HEK293 (cell line): Measurements from ENCODE around the gene PCNX3.

Experiments
- TCF7L2 ChIP-seq: IDR thresholded peaks from 2 replicates; pipeline ENCODE4 v1.6.1; 2011; ENCODE audit warnings: low read depth, mild to moderate bottlenecking, inconsistent platforms, low read length, moderate library complexity, borderline replicate concordance
- ZNF112 ChIP-seq: fragments of 450-650 bp; formaldehyde crosslinking; IDR thresholded peaks from 2 replicates; pipeline ENCODE4 v1.5.0; 2017; ENCODE audit warnings: missing biosample characterization, missing genetic modification characterization
- ZNF138 ChIP-seq: fragments of 450-650 bp; formaldehyde crosslinking; IDR thresholded peaks from 2 replicates; pipeline ENCODE4 v1.5.1; 2016; ENCODE audit warnings: missing biosample characterization, missing genetic modification characterization, borderline replicate concordance
- ZNF202 ChIP-seq: fragments of 450-650 bp; formaldehyde crosslinking; IDR thresholded peaks from 2 replicates; pipeline ENCODE4 v1.5.1; 2016; ENCODE audit warnings: missing biosample characterization, missing genetic modification characterization, borderline replicate concordance
- ZNF292 ChIP-seq: fragments of 450-650 bp; formaldehyde crosslinking; IDR thresholded peaks from 2 replicates; pipeline ENCODE4 v1.5.1; 2016; ENCODE audit warnings: low read depth, missing biosample characterization, missing genetic modification characterization, borderline replicate concordance
- ZNF324 ChIP-seq: fragments of 450-650 bp; formaldehyde crosslinking; IDR thresholded peaks from 2 replicates; pipeline ENCODE4 v1.5.1; 2016; ENCODE audit warnings: missing biosample characterization, missing genetic modification characterization
- ZNF623 ChIP-seq: fragments of 450-650 bp; formaldehyde crosslinking; IDR thresholded peaks from 2 replicates; pipeline ENCODE4 v1.5.1; 2016; ENCODE audit warnings: missing biosample characterization, missing genetic modification characterization
- TF ChIP-seq, protein P1 (sequence below): fragments of 450-650 bp; formaldehyde crosslinking; IDR thresholded peaks from 2 replicates; pipeline ENCODE4 v1.5.1; 2016; ENCODE audit warnings: missing biosample characterization, missing genetic modification characterization
- TF ChIP-seq, protein P2 (sequence below): fragments of 450-650 bp; formaldehyde crosslinking; IDR thresholded peaks from 2 replicates; pipeline ENCODE4 v1.5.1; 2016; ENCODE audit warnings: missing biosample characterization, missing genetic modification characterization
- TF ChIP-seq, protein P3 (sequence below): sonication (generic); formaldehyde crosslinking; IDR thresholded peaks from 2 replicates; pipeline ENCODE4 v1.8.1; 2022; ENCODE audit warnings: mild to moderate bottlenecking, moderate library complexity, missing genetic modification reagents
- TF ChIP-seq, protein P4 (sequence below): fragments of 450-650 bp; formaldehyde crosslinking; IDR thresholded peaks from 2 replicates; pipeline ENCODE4 v1.5.1; 2016; ENCODE audit warnings: missing biosample characterization, missing genetic modification characterization
- TF ChIP-seq, protein P5 (sequence below): fragments of 450-650 bp; formaldehyde crosslinking; IDR thresholded peaks from 2 replicates; pipeline ENCODE4 v1.5.1; 2016; ENCODE audit warnings: missing biosample characterization, missing genetic modification characterization
- TF ChIP-seq, protein P6 (sequence below): fragments of 450-650 bp; formaldehyde crosslinking; IDR thresholded peaks from 2 replicates; pipeline ENCODE4 v1.5.1; 2016; ENCODE audit warnings: missing biosample characterization, missing genetic modification characterization

DNA sequence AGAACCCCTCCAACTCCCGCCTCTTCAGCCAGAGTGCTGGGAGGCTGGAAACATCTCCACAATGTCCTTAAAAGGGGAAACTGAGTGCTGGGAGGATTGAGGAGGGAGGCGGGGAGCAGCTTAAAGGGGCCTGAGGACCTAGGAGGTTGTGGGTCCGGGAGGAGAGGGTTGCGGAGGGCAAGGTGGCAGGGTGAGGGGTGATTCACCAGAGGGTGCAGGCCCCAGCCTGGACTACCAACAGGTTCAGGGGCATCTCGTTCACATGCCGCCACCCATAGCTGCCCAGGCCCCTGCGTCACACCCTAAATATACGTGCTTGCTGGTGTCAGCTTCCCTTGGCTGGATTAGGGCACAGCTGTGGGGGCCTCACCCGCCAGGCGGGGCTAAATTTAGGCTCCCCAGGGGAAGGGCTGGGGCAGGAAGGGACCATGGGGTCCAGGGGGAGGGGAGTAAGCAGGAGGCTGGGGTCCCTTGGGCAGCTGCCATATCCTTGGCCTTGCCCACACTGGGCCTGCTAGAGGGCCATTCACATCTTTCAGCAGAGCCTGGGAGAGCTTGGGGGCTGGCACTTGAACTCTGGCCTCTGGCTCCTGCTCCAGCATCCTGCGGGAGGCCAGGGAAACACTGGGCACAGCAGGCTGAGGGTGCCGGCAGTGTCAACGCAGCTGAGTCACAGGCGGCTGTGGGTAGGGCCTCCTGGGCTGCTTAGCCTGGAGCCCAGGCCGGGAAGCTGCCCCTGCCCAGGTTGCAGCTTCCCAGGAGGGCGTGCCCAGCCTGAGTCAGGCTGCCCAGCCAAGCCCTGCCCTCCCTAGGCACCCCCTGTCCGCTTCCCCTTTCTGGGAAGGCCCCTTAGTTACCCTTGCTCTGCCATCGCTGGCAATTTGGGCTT is 38.5 kb upstream of the PCNX3 start:
- TF ChIP-seq, protein P1, sequence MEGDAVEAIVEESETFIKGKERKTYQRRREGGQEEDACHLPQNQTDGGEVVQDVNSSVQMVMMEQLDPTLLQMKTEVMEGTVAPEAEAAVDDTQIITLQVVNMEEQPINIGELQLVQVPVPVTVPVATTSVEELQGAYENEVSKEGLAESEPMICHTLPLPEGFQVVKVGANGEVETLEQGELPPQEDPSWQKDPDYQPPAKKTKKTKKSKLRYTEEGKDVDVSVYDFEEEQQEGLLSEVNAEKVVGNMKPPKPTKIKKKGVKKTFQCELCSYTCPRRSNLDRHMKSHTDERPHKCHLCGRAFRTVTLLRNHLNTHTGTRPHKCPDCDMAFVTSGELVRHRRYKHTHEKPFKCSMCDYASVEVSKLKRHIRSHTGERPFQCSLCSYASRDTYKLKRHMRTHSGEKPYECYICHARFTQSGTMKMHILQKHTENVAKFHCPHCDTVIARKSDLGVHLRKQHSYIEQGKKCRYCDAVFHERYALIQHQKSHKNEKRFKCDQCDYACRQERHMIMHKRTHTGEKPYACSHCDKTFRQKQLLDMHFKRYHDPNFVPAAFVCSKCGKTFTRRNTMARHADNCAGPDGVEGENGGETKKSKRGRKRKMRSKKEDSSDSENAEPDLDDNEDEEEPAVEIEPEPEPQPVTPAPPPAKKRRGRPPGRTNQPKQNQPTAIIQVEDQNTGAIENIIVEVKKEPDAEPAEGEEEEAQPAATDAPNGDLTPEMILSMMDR (tag by site-specific recombination) = no peak
- TF ChIP-seq ZNF202 (tag by site-specific recombination) (no peak), ZNF292 (tag by site-specific recombination) (no peak), ZNF112 (no peak), ZNF623 (tag by site-specific recombination) (no peak), ZNF138 (tag by site-specific recombination) (no peak), TCF7L2 (no peak), ZNF324 (tag by site-specific recombination) (no peak)
- TF ChIP-seq, protein P2, sequence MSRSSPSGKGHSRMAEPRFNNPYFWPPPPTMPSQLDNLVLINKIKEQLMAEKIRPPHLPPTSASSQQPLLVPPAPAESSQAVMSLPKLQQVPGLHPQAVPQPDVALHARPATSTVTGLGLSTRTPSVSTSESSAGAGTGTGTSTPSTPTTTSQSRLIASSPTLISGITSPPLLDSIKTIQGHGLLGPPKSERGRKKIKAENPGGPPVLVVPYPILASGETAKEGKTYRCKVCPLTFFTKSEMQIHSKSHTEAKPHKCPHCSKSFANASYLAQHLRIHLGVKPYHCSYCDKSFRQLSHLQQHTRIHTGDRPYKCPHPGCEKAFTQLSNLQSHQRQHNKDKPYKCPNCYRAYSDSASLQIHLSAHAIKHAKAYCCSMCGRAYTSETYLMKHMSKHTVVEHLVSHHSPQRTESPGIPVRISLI = no peak
- TF ChIP-seq, protein P3, sequence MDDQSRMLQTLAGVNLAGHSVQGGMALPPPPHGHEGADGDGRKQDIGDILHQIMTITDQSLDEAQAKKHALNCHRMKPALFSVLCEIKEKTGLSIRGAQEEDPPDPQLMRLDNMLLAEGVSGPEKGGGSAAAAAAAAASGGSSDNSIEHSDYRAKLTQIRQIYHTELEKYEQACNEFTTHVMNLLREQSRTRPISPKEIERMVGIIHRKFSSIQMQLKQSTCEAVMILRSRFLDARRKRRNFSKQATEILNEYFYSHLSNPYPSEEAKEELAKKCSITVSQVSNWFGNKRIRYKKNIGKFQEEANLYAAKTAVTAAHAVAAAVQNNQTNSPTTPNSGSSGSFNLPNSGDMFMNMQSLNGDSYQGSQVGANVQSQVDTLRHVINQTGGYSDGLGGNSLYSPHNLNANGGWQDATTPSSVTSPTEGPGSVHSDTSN (CRISPR knock-in tag) = no peak
- TF ChIP-seq, protein P4, sequence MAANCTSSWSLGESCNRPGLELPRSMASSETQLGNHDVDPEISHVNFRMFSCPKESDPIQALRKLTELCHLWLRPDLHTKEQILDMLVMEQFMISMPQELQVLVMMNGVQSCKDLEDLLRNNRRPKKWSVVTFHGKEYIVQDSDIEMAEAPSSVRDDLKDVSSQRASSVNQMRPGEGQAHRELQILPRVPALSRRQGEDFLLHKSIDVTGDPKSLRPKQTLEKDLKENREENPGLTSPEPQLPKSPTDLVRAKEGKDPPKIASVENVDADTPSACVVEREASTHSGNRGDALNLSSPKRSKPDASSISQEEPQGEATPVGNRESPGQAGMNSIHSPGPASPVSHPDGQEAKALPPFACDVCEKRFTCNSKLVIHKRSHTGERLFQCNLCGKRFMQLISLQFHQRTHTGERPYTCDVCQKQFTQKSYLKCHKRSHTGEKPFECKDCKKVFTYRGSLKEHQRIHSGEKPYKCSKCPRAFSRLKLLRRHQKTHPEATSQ (tag by site-specific recombination) = no peak
- TF ChIP-seq, protein P5, sequence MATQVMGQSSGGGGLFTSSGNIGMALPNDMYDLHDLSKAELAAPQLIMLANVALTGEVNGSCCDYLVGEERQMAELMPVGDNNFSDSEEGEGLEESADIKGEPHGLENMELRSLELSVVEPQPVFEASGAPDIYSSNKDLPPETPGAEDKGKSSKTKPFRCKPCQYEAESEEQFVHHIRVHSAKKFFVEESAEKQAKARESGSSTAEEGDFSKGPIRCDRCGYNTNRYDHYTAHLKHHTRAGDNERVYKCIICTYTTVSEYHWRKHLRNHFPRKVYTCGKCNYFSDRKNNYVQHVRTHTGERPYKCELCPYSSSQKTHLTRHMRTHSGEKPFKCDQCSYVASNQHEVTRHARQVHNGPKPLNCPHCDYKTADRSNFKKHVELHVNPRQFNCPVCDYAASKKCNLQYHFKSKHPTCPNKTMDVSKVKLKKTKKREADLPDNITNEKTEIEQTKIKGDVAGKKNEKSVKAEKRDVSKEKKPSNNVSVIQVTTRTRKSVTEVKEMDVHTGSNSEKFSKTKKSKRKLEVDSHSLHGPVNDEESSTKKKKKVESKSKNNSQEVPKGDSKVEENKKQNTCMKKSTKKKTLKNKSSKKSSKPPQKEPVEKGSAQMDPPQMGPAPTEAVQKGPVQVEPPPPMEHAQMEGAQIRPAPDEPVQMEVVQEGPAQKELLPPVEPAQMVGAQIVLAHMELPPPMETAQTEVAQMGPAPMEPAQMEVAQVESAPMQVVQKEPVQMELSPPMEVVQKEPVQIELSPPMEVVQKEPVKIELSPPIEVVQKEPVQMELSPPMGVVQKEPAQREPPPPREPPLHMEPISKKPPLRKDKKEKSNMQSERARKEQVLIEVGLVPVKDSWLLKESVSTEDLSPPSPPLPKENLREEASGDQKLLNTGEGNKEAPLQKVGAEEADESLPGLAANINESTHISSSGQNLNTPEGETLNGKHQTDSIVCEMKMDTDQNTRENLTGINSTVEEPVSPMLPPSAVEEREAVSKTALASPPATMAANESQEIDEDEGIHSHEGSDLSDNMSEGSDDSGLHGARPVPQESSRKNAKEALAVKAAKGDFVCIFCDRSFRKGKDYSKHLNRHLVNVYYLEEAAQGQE = no peak
- TF ChIP-seq, protein P6, sequence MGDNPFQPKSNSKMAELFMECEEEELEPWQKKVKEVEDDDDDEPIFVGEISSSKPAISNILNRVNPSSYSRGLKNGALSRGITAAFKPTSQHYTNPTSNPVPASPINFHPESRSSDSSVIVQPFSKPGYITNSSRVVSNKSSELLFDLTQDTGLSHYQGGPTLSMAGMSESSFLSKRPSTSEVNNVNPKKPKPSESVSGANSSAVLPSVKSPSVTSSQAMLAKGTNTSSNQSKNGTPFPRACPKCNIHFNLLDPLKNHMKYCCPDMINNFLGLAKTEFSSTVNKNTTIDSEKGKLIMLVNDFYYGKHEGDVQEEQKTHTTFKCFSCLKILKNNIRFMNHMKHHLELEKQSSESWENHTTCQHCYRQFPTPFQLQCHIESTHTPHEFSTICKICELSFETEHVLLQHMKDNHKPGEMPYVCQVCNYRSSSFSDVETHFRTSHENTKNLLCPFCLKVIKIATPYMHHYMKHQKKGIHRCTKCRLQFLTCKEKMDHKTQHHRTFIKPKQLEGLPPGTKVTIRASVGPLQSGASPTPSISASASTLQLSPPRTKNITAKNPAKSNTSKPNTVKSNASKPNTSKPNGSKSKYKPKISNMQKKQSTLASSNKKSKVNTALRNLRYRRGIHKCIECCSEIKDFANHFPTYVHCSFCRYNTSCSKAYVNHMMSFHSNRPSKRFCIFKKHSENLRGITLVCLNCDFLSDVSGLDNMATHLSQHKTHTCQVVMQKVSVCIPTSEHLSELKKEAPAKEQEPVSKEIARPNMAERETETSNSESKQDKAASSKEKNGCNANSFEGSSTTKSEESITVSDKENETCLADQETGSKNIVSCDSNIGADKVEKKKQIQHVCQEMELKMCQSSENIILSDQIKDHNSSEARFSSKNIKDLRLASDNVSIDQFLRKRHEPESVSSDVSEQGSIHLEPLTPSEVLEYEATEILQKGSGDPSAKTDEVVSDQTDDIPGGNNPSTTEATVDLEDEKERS (tag by site-specific recombination) = no peak
